ENCODE measurements around the gene ASXL2. TPM values are rescaled to one million over a fixed set of nuclear protein-coding genes. Genes with fewer than 3 reads are reported as not detected.

The ASXL2 gene
- total RNA-seq, 1 experiment from 2014 or later, result 34.5 TPM

DNA sequence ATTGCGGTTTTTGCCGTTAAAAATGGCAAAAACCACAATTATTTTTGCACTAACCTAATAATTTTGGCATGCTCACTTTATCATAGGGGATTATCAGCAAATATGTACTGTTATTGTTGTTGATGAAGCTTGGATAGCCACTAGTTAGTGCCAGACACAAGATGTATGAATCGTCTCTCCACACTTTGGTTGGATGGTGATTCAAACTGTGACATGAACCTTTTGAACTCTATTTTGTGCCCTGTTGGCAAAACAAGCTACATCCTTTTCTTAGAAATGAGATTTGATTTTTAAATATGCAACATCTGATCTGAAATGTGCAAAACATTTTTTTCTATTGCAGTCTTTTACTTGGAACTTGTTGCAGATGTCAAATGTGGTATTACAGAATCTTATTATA is 156.1 kb downstream of the ASXL2 start:
- Histone ChIP-seq H3K4me1 (ENCODE audit: insufficient read depth, low read length, poor library complexity, severe bottlenecking) (no peaks in the 10 kb centered on the region), H3K27me3 (replicated peaks; ENCODE audit: insufficient read depth, low read depth, low read length, poor library complexity) (no peaks in the 10 kb centered on the region), H3K4me3 (ENCODE audit: low read depth, low read length, poor library complexity, severe bottlenecking) (no peak overlapping the region), H3K9me3 (ENCODE audit: low read depth, low read length, poor library complexity, severe bottlenecking) (no peaks in the 10 kb centered on the region), H3K27ac (ENCODE audit: low read depth, low read length, poor library complexity, severe bottlenecking) (no peak overlapping the region), H3K36me3 (ENCODE audit: insufficient read depth, low read length, poor library complexity, severe bottlenecking) (no peaks in the 10 kb centered on the region)
- no TSS peak for BruUV-seq (replicated peaks)
- DNase-seq (ENCODE audit: low spot score), result no peak
- POLR2A ChIA-PET (ENCODE audit: low non-redundant PET), result no interaction called here
- TF ChIP-seq, protein P1, sequence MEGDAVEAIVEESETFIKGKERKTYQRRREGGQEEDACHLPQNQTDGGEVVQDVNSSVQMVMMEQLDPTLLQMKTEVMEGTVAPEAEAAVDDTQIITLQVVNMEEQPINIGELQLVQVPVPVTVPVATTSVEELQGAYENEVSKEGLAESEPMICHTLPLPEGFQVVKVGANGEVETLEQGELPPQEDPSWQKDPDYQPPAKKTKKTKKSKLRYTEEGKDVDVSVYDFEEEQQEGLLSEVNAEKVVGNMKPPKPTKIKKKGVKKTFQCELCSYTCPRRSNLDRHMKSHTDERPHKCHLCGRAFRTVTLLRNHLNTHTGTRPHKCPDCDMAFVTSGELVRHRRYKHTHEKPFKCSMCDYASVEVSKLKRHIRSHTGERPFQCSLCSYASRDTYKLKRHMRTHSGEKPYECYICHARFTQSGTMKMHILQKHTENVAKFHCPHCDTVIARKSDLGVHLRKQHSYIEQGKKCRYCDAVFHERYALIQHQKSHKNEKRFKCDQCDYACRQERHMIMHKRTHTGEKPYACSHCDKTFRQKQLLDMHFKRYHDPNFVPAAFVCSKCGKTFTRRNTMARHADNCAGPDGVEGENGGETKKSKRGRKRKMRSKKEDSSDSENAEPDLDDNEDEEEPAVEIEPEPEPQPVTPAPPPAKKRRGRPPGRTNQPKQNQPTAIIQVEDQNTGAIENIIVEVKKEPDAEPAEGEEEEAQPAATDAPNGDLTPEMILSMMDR (conservative IDR thresholded peaks at IDR 0.05; ENCODE audit: low read depth, low read length), result no peak
- no peak for TF ChIP-seq EZH2 (IDR thresholded peaks at IDR 0.05; ENCODE audit: borderline replicate concordance, low read depth, low read length, poor library complexity, severe bottlenecking)
- intact Hi-C loops (cut with micrococcal nuclease; ENCODE audit: unreplicated experiment), result no loop called here
- CTCF ChIA-PET, result no interaction called here

DNA sequence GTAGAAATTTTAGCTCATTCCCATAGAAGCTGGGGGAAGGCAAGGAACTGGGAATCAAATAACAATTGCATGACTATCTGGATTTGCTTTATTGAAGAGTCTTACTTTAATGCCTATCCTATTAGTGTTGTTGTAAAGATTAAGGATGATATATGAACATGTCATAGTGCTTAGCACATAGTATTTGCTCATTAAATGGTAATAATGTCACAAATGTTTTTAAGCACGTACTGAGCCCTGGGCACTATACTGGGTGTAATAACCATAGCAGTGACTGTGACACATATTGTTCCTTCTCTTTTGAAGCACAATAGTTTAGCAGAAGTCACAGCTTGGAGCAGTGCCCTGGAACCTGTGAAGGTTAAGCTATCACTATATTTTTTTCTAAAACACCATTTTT is 157.7 kb downstream of the ASXL2 start:
- Histone ChIP-seq H3K4me1 (ENCODE audit: insufficient read depth, low read length, poor library complexity, severe bottlenecking) (no peaks in the 10 kb centered on the region), H3K27ac (ENCODE audit: low read depth, low read length, poor library complexity, severe bottlenecking) (no peak overlapping the region), H3K36me3 (ENCODE audit: insufficient read depth, low read length, poor library complexity, severe bottlenecking) (no peaks in the 10 kb centered on the region), H3K9me3 (ENCODE audit: low read depth, low read length, poor library complexity, severe bottlenecking) (no peaks in the 10 kb centered on the region), H3K27me3 (replicated peaks; ENCODE audit: insufficient read depth, low read depth, low read length, poor library complexity) (no peaks in the 10 kb centered on the region), H3K4me3 (ENCODE audit: low read depth, low read length, poor library complexity, severe bottlenecking) (no peak overlapping the region)
- ChIA-PET POLR2A (ENCODE audit: low non-redundant PET) (no interaction called here), CTCF (no interaction called here)
- TF ChIP-seq, protein P1 (conservative IDR thresholded peaks at IDR 0.05; ENCODE audit: low read depth, low read length), result no peak
- no peak for TF ChIP-seq EZH2 (IDR thresholded peaks at IDR 0.05; ENCODE audit: borderline replicate concordance, low read depth, low read length, poor library complexity, severe bottlenecking)
- intact Hi-C loops (cut with micrococcal nuclease; ENCODE audit: unreplicated experiment), result no loop called here
- DNase-seq (ENCODE audit: low spot score), result no peak
- no TSS peak for BruUV-seq (replicated peaks)

DNA sequence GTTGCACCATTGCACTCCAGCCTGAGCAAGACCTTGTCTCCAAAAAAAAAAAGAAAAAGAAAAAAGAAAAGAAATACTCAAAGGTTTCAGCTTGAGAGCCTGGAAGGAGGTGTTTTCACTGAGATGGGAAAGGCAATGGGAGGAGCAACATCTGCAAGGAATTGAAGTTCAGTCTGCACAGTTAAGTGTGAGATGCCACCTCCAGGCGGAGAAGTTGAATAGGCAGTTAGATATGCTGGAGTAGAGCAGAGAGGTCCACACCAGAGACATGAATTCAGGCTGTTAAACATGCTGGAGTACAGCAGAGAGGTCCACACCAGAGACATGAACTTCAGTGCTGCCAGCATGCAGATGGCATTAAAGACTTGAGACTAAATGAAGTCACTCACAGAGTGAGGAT is 163.5 kb downstream of the ASXL2 start:
- intact Hi-C loops (cut with micrococcal nuclease; ENCODE audit: unreplicated experiment), result no loop called here

More for the DNA sequence above, 163.5 kb downstream of the ASXL2 start:
- H3K4me1 ChIP-seq (ENCODE audit: insufficient read depth, low read length, poor library complexity, severe bottlenecking), result no peaks in the 10 kb centered on the region
- ChIA-PET POLR2A (ENCODE audit: low non-redundant PET) (interaction anchor here (0.6 kb wide), 1 partner anchor 15 kb away, joined by 3 read pairs; no protein-coding TSS in a partner anchor), CTCF (interaction anchor here (1.7 kb wide), 1 partner anchor 108 kb away, joined by 5 read pairs; no protein-coding TSS in a partner anchor)
- no TSS peak for BruUV-seq (replicated peaks)
- H3K36me3 ChIP-seq (ENCODE audit: insufficient read depth, low read length, poor library complexity, severe bottlenecking), result no peaks in the 10 kb centered on the region
- TF ChIP-seq, protein P1 (conservative IDR thresholded peaks at IDR 0.05; ENCODE audit: low read depth, low read length), result peak; percentile 31; the same call in 1 of the 2 replicates
- no peak for TF ChIP-seq EZH2 (IDR thresholded peaks at IDR 0.05; ENCODE audit: borderline replicate concordance, low read depth, low read length, poor library complexity, severe bottlenecking)
- no peaks in the 10 kb centered on the region for H3K27me3 ChIP-seq (replicated peaks; ENCODE audit: insufficient read depth, low read depth, low read length, poor library complexity)
- peak; percentile 49 for DNase-seq (ENCODE audit: low spot score)
- H3K27ac ChIP-seq (ENCODE audit: low read depth, low read length, poor library complexity, severe bottlenecking), result no peak overlapping the region
- no peaks in the 10 kb centered on the region for H3K9me3 ChIP-seq (ENCODE audit: low read depth, low read length, poor library complexity, severe bottlenecking)
- no peak overlapping the region for H3K4me3 ChIP-seq (ENCODE audit: low read depth, low read length, poor library complexity, severe bottlenecking)
